ENCODE data around the gene YIF1B. TPM values are rescaled to one million over a fixed set of nuclear protein-coding genes. Genes with fewer than 3 reads are reported as not detected.

Gene YIF1B
- total and polyA plus RNA-seq, 9 donors = 8.5 to 37.2 (median 21.8) TPM

DNA sequence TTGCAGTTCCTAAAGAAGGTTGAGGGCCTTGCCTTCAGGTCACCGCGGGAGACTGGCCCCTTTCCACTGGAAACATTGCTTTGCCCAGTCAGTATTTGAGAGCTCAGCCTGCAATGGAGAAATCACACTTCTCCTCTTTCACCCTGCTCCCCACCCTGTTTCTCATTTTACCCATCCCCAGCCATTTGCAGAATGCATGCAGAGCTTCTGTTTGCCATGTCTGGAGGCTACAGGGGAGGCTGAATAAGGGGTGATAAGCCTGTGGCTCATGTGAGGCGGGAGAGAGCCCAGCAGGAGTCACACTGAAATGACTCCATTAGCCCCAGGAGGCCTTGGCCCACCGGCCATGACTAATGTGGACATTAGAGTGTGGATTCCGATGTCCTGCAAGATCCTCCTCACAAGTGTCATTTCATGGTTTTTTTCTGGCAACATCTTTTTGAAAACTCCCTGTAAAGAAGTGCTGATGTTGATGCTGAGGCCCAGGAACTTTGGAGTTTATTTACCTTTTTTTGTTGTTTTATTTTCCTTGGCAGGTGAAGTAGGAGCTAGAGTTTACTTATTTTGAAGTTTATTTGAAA is 45.1 kb downstream of the YIF1B start:
- TF ChIP-seq POLR2A (IDR thresholded peaks at IDR 0.05) (no peak), EP300 (IDR thresholded peaks at IDR 0.05) (no peak)
- TF ChIP-seq, protein P1, sequence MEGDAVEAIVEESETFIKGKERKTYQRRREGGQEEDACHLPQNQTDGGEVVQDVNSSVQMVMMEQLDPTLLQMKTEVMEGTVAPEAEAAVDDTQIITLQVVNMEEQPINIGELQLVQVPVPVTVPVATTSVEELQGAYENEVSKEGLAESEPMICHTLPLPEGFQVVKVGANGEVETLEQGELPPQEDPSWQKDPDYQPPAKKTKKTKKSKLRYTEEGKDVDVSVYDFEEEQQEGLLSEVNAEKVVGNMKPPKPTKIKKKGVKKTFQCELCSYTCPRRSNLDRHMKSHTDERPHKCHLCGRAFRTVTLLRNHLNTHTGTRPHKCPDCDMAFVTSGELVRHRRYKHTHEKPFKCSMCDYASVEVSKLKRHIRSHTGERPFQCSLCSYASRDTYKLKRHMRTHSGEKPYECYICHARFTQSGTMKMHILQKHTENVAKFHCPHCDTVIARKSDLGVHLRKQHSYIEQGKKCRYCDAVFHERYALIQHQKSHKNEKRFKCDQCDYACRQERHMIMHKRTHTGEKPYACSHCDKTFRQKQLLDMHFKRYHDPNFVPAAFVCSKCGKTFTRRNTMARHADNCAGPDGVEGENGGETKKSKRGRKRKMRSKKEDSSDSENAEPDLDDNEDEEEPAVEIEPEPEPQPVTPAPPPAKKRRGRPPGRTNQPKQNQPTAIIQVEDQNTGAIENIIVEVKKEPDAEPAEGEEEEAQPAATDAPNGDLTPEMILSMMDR (IDR thresholded peaks at IDR 0.05) = no peak
- intact Hi-C loops (cut with DNase I) = no loop called here
- WGBS, 3 donors = 75 to 79% (median 77%) methylated on average over 5 of the region's 5 CpGs
- no peak for DNase-seq
- Histone ChIP-seq H3K36me3 (no peaks in the 10 kb centered on the region), H3K27ac (no peak overlapping the region), H3K9me3 (no peaks in the 10 kb centered on the region), H3K4me1 (ENCODE audit: insufficient read depth) (no peaks in the 10 kb centered on the region), H3K4me3 (no peak overlapping the region), H3K27me3 (no peaks in the 10 kb centered on the region)

DNA sequence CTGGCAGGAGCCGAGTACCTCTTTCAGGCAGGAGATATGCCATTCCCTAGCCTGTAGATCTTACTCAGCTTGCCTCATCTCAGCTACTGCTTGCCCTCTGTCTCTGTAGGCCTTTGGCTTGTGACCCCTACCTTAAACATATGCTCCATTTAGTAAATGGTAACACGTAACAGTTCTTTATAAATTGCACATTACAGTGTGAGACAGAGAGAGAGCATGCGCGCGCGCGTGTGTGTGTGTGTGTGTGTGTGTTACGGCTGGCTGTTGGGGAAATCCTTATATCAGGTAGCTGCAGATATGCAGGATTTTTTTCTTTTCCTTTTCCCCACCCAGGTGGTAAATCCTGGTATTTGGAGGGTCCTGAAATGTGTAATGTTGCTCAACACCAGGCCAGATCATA is 47.2 kb downstream of the YIF1B start:
- Histone ChIP-seq H3K27ac (no peak overlapping the region), H3K9me3 (no peaks in the 10 kb centered on the region), H3K27me3 (no peaks in the 10 kb centered on the region), H3K36me3 (no peaks in the 10 kb centered on the region), H3K4me1 (ENCODE audit: insufficient read depth) (peaks cover 7% of the 10 kb centered on the region), H3K4me3 (no peak overlapping the region)
- DNase-seq = no peak
- TF ChIP-seq EP300 (IDR thresholded peaks at IDR 0.05) = no peak
- TF ChIP-seq POLR2A (IDR thresholded peaks at IDR 0.05) = no peak
- TF ChIP-seq, protein P1 (IDR thresholded peaks at IDR 0.05) = no peak
- 67 to 79% (median 71%) methylated on average over 8 of the region's 8 CpGs for WGBS, 3 donors
- intact Hi-C loops (cut with DNase I) = no loop called here

- intact Hi-C loops (cut with DNase I) = no loop called here
- H3K4me1 ChIP-seq (ENCODE audit: insufficient read depth) = peaks cover 7% of the 10 kb centered on the region
- no peaks in the 10 kb centered on the region for H3K9me3 ChIP-seq
- TF ChIP-seq EP300 (IDR thresholded peaks at IDR 0.05) (no peak), POLR2A (IDR thresholded peaks at IDR 0.05) (no peak)
- TF ChIP-seq, protein P1 (IDR thresholded peaks at IDR 0.05) = no peak
- no peak overlapping the region for H3K4me3 ChIP-seq
- WGBS, 3 donors = 63 to 73% (median 72%) methylated on average over 12 of the region's 12 CpGs
- no peaks in the 10 kb centered on the region for H3K27me3 ChIP-seq
- no peak for DNase-seq
- H3K36me3 ChIP-seq = no peaks in the 10 kb centered on the region
- H3K27ac ChIP-seq = peak overlapping the region in 1 of 2 donors; percentile 20
These were observed 47.8 kb downstream of the YIF1B start for GRCh38 chr19:38267761-38268483.

- TF ChIP-seq EP300 (IDR thresholded peaks at IDR 0.05) (no peak), POLR2A (IDR thresholded peaks at IDR 0.05) (no peak)
- TF ChIP-seq, protein P1 (IDR thresholded peaks at IDR 0.05) = no peak
- DNase-seq = no peak
- 41 to 66% (median 55%) methylated on average over 12 of the region's 12 CpGs for WGBS, 3 donors
- Histone ChIP-seq H3K27ac (peak overlapping the region; percentile 20 to 32), H3K27me3 (no peaks in the 10 kb centered on the region), H3K9me3 (no peaks in the 10 kb centered on the region), H3K4me3 (no peak overlapping the region), H3K4me1 (ENCODE audit: insufficient read depth) (peaks cover 7% of the 10 kb centered on the region), H3K36me3 (no peaks in the 10 kb centered on the region)
- intact Hi-C loops (cut with DNase I) = no loop called here
These were observed 48.7 kb downstream of the YIF1B start for GRCh38 chr19:38266981-38267597.
